Urinary bladder (tissue), 4 donors: ENCODE measurements around the gene COL7A1. TPM values are rescaled to one million over a fixed set of nuclear protein-coding genes. Genes with fewer than 3 reads are reported as not detected.

Experiments used
- DNase-seq: peaks from one replicate; pipeline ENCODE4 v3.0.0-alpha.2; 2015; ENCODE audit errors: extremely low spot score
- H3K27ac ChIP-seq: one replicate; pipeline ENCODE4 v1.5.1; 2013; ENCODE audit warnings: low read depth, mild to moderate bottlenecking, moderate library complexity
- H3K36me3 ChIP-seq: one replicate; pipeline ENCODE4 v1.6.1; 2013; ENCODE audit warnings: mild to moderate bottlenecking, moderate library complexity; ENCODE audit not compliant: insufficient read depth
- H3K4me1 ChIP-seq: one replicate; pipeline ENCODE4 v1.6.1; 2013; ENCODE audit warnings: mild to moderate bottlenecking, moderate library complexity; ENCODE audit not compliant: insufficient read depth
- H3K4me3 ChIP-seq: one replicate; pipeline ENCODE4 v1.5.1; 2013; ENCODE audit warnings: low read depth, low read length
- WGBS: extraction: QIAGEN DNeasy Blood & Tissue Kit; methylation state at CpG from one replicate; pipeline ENCODE4 v1.1.7; 2013; 5-methylcytosine and 5-hydroxymethylcytosine counted together
- polyA plus RNA-seq: library from polyadenylated mRNA; stranded (reverse); fragments of 200-250 nt; gene quantifications from one replicate; pipeline ENCODE4 v1.2.3, GENCODE V29; 2013
- total RNA-seq: library from RNA; depleted of rRNA; stranded (reverse); fragments of >200 nt; gene quantifications from one replicate; pipeline ENCODE4 v1.2.3, GENCODE V29; 2014
- donor health status: healthy with polysubstance abuse.
- donor health status: healthy.

The COL7A1 gene
- total and polyA plus RNA-seq, 2 donors, result 19.7 to 20.0 TPM

GRCh38 chr3:48591886-48592518 lies 3.1 kb downstream of the COL7A1 start:
- Histone ChIP-seq H3K36me3 (no peaks in the 10 kb centered on the region), H3K27ac (no peak overlapping the region), H3K4me3 (no peak overlapping the region), H3K4me1 (no peaks in the 10 kb centered on the region)
- 94% methylated on average over 22 of the region's 22 CpGs for WGBS
- no peak for DNase-seq

- no peaks in the 10 kb centered on the region for H3K36me3 ChIP-seq
- no peak overlapping the region for H3K4me3 ChIP-seq
- DNase-seq, result no peak
- H3K27ac ChIP-seq, result no peak overlapping the region
- no peaks in the 10 kb centered on the region for H3K4me1 ChIP-seq
- WGBS, result 93% methylated on average over 14 of the region's 14 CpGs
Measured at GRCh38 chr3:48591436-48591835, 3.7 kb downstream of the COL7A1 start.

GRCh38 chr3:48588230-48588629 lies 6.9 kb downstream of the COL7A1 start:
- Histone ChIP-seq H3K27ac (no peak overlapping the region), H3K36me3 (no peaks in the 10 kb centered on the region), H3K4me3 (no peak overlapping the region), H3K4me1 (no peaks in the 10 kb centered on the region)
- no peak for DNase-seq
- WGBS, result 77% methylated on average over 15 of the region's 15 CpGs

- 84% methylated on average over 11 of the region's 11 CpGs for WGBS
- no peaks in the 10 kb centered on the region for H3K36me3 ChIP-seq
Measured at GRCh38 chr3:48587686-48588085, 7.4 kb downstream of the COL7A1 start.

GRCh38 chr3:48585411-48585810 lies 9.7 kb downstream of the COL7A1 start:
- H3K4me3 ChIP-seq, result no peak overlapping the region
- 82% methylated on average over 8 of the region's 8 CpGs for WGBS
- H3K27ac ChIP-seq, result no peak overlapping the region
- DNase-seq, result no peak
- no peaks in the 10 kb centered on the region for H3K4me1 ChIP-seq
- H3K36me3 ChIP-seq, result no peaks in the 10 kb centered on the region

More at GRCh38 chr3:48587686-48588085, 7.4 kb downstream of the COL7A1 start:
- H3K27ac ChIP-seq, result no peak overlapping the region
- DNase-seq, result no peak
- H3K4me3 ChIP-seq, result no peak overlapping the region
- H3K4me1 ChIP-seq, result no peaks in the 10 kb centered on the region

- no peaks in the 10 kb centered on the region for H3K36me3 ChIP-seq
- no peak for DNase-seq
- H3K27ac ChIP-seq, result no peak overlapping the region
- H3K4me1 ChIP-seq, result no peaks in the 10 kb centered on the region
- WGBS, result 92% methylated on average over 9 of the region's 9 CpGs
- no peak overlapping the region for H3K4me3 ChIP-seq
Measured at GRCh38 chr3:48584836-48585235, 10.3 kb downstream of the COL7A1 start.

GRCh38 chr3:48581621-48582481 lies 13.3 kb downstream of the COL7A1 start:
- Histone ChIP-seq H3K4me1 (no peaks in the 10 kb centered on the region), H3K4me3 (no peak overlapping the region), H3K27ac (no peak overlapping the region), H3K36me3 (no peaks in the 10 kb centered on the region)
- 92% methylated on average over 14 of the region's 14 CpGs for WGBS
- DNase-seq, result no peak

- 88% methylated on average over 4 of the region's 4 CpGs for WGBS
- Histone ChIP-seq H3K36me3 (no peaks in the 10 kb centered on the region), H3K4me3 (no peak overlapping the region), H3K4me1 (no peaks in the 10 kb centered on the region), H3K27ac (no peak overlapping the region)
- no peak for DNase-seq
Measured at GRCh38 chr3:48576647-48577046, 18.5 kb downstream of the COL7A1 start.

- Histone ChIP-seq H3K4me3 (no peak overlapping the region), H3K36me3 (no peaks in the 10 kb centered on the region), H3K4me1 (no peaks in the 10 kb centered on the region), H3K27ac (no peak overlapping the region)
- whole genome bisulfite sequencing, result 88% methylated on average over 17 of the region's 17 CpGs
- DNase-seq, result no peak
Measured at GRCh38 chr3:48575366-48575765, 19.8 kb downstream of the COL7A1 start.

- 92% methylated on average over 10 of the region's 10 CpGs for WGBS
- Histone ChIP-seq H3K4me1 (no peaks in the 10 kb centered on the region), H3K4me3 (no peak overlapping the region)
Measured at GRCh38 chr3:48573973-48574585, 21.1 kb downstream of the COL7A1 start.

GRCh38 chr3:48572517-48572916 lies 22.6 kb downstream of the COL7A1 start:
- H3K36me3 ChIP-seq, result no peaks in the 10 kb centered on the region
- DNase-seq, result no peak
- H3K4me1 ChIP-seq, result no peaks in the 10 kb centered on the region
- H3K4me3 ChIP-seq, result no peak overlapping the region
- H3K27ac ChIP-seq, result no peak overlapping the region
- 81% methylated on average over 7 of the region's 7 CpGs for WGBS

More at GRCh38 chr3:48573973-48574585, 21.1 kb downstream of the COL7A1 start:
- no peak overlapping the region for H3K27ac ChIP-seq
- H3K36me3 ChIP-seq, result no peaks in the 10 kb centered on the region
- DNase-seq, result no peak

GRCh38 chr3:48571938-48572337 lies 23.2 kb downstream of the COL7A1 start:
- WGBS, result 91% methylated on average over 12 of the region's 12 CpGs
- Histone ChIP-seq H3K36me3 (no peaks in the 10 kb centered on the region), H3K27ac (no peak overlapping the region), H3K4me1 (no peaks in the 10 kb centered on the region), H3K4me3 (no peak overlapping the region)
- DNase-seq, result no peak

- no peak overlapping the region for H3K4me3 ChIP-seq
- H3K4me1 ChIP-seq, result no peaks in the 10 kb centered on the region
- H3K27ac ChIP-seq, result no peak overlapping the region
- no peak for DNase-seq
- WGBS, result 89% methylated on average over 18 of the region's 18 CpGs
- no peaks in the 10 kb centered on the region for H3K36me3 ChIP-seq
Measured at GRCh38 chr3:48569808-48570450, 25.2 kb downstream of the COL7A1 start.
